ENCODE measurements around the gene DPP6. TPM values are rescaled to one million over a fixed set of nuclear protein-coding genes. Genes with fewer than 3 reads are reported as not detected.
"Not testable (repeated sequence)": the region's sequence is repeated elsewhere in the genome, so short reads cannot be mapped to it uniquely, and the experiment has no call there.

Gene DPP6
- total RNA-seq, 1 donor from 2014 or later: not detected

GRCh38 chr7:154072395-154073181 lies 20.4 kb downstream of the DPP6 start:
- DNase-seq (ENCODE audit: extremely low read depth, low read depth, low spot score): not testable (repeated sequence)

DNA sequence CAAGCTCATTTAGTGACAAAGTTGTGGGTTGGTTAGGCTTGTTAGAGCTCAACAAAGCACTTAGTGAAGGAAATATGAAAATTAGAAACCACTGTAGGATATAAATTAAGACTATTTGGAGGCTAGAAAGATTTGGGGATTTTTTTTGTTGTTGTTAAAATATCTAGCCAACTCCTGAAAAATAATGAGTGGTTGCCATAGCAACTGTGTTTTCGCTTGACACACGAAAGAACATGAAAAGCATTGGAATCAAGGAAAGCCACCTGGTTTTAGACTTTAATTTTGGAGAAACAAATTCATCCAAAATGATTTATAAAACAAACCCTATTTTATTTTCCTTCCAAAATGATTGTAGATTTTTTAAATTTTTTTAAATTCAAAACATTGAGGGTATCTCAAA lies 26.3 kb downstream of the DPP6 start:
- DNase-seq (ENCODE audit: extremely low read depth, low read depth, low spot score): not testable (repeated sequence)

DNA sequence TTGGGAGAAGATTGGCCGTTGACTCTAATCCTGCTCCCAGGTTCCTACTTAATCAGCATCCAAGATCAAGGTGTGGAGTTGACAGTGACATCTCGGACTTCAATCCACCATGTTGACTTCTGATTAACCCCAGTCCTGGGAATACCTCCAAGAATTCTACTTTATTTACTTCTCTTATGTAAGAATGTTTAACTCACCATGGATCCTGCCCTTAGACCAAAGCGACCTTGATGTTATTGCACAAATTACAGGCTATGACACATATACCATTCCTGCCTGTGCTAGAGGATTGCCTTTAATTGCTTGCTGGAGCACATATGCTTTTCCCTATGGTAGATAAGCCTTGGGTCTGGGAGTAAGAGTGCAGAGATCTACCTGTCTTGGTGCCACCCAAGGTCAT lies 28.1 kb downstream of the DPP6 start:
- DNase-seq (ENCODE audit: extremely low read depth, low read depth, low spot score): not testable (repeated sequence)

DNA sequence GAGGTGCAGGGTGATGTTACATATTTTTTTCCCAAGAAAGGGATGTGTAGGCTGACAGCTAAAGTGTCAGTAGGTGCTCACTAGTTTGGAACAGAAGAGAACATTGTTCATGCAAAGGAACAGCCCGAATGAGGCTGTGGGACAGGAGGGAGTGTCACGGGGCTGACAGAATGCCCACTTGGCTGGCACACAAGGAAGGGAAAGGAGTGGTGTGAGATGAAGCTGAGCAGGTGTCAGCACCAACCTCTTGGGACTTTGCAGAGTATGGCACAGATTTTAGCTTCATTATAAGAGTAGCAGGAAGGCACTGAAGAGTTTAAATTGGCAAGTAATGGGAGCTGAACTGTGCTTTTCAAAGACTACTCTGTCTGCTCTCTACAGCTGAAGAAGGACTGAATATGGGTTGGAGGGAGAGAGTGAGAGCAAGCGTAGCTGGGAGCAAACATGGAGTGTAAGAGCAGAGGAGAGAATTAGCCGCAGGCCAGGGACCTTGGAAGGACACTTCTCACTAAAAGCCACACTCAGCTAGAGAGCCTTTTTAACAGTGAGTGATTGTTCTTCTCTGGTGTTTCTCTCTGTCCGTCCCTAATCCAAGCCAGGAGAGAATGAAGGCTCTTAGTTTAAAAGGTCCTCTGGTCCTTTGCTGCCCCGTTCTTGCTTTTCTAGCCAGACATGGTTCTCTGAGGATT lies 35.0 kb downstream of the DPP6 start:
- not testable (repeated sequence) for DNase-seq (ENCODE audit: extremely low read depth, low read depth, low spot score)

DNA sequence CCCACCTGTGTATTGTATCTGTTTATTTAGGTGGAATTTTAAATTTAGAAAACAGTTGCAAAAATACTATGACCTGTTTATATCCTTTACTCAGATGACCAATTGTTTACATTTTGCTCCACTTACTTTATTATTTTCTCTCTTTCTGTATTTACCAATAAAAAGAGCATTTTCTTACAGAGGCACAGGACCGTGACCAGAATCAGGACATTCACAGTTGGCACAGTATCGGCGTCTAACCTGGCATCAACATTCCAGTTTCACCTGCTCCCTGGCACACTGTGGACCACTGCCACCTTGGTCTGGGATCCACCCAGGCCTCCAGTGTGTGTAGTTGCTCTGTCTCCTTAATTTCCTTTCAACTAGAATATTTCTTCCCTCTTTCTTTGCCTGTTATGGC lies 39.9 kb downstream of the DPP6 start:
- DNase-seq (ENCODE audit: extremely low read depth, low read depth, low spot score): not testable (repeated sequence)

GRCh38 chr7:154095201-154095600 lies 43.0 kb downstream of the DPP6 start:
- not testable (repeated sequence) for DNase-seq (ENCODE audit: extremely low read depth, low read depth, low spot score)

DNA sequence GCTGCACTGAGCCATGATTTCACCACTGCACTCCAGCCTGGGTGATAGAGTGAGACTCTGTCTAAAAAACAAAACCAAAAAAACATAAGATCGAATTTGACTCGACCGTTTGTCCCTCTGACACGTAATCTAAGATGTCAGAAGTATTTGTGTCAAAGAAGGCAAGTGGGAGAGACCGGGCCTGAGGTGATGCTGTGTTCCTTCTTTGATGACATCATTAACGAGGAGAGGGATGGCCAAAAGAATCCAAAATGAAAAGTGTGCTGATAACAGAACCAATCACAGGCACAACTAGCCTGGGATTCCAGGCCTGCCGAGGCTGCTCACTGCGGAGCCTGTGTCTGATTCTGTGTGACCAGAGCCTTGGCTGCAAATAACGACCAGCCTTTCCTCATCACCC lies 52.9 kb downstream of the DPP6 start:
- DNase-seq (ENCODE audit: extremely low read depth, low read depth, low spot score): not testable (repeated sequence)

DNA sequence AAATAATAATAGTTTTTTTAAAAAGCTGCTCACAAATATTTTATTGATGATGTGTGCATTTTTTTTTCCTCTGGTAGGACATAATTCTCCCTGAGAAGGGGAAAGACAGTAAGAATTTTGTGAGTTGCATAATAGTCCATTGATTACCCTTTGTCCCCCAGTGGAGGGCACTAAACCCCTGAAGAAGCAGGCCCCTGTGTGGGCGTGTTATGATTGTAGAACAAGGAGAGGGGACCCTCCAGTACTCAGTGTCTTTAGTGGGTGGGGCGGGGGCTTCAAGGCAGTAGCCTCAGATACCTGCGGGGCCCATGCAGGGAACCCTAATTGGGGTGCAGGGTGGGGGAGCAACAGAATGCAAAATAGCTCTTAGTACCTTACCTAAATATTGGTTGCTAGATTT lies 57.4 kb downstream of the DPP6 start:
- not testable (repeated sequence) for DNase-seq (ENCODE audit: extremely low read depth, low read depth, low spot score)

GRCh38 chr7:154113732-154114351 lies 61.6 kb downstream of the DPP6 start:
- not testable (repeated sequence) for DNase-seq (ENCODE audit: extremely low read depth, low read depth, low spot score)

DNA sequence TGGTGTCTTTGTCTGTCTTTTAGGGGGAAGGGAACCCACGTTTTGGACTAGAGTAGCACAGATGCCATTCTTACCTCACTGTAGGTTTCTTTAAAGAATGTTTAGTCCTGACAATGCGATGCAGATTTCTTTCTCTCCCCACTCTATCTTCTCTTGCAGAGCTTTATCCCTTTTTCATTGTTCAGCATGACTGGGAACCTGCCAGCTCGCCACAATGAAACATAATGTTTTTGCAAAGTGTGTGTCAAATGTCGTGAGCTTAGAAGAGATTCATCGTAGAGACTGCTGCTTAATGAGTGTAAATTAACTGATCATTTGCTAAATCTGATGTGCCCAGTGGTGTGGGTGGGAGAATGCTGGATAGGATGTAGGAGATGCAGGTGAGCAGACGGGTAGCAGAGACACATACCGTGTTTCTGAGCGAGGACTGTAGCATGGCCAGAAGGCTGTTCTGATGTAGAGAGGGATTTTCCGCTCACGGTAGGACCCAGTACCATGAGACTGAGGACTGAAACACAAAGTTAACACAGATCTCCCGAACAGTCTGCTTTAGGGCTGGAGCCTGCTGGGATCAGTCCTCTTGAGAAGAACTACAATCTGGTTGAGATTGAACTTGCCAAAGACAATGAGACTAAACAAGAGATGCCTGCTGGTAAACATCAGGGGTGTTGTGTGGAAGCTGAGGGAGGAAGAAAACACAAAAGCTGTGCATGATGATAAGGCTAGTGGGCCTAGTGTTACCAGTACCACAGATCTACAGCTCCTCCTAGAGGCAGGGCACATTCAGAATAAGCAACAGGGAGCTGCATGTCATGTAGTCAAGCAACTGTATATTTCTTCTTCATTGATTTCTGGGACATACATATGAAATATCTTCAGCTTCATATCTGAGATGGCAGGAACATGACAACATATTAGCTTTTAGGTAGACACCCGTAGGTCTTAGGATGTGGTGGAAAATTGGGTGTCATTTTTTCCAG lies 65.5 kb downstream of the DPP6 start:
- DNase-seq (ENCODE audit: extremely low read depth, low read depth, low spot score): not testable (repeated sequence)

DNA sequence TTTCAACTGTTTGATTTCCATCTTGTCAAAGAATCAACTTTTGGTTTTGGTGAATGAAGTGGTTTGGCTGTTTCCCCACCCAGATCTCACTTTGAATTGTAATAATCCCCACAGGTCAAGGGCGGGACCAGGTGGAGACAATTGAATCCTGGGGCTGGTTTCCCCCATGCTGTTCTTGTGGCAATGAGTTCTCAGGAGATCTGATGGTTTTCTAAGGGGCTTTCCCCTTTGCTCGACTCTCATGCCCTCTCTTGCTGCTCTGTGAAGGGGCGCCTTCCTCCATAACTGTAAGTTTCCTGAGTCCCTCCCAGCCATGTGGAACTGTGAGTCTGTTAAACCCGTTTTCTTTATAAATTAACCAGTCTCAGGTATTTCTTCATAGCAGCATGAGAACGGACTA lies 68.6 kb downstream of the DPP6 start:
- not testable (repeated sequence) for DNase-seq (ENCODE audit: extremely low read depth, low read depth, low spot score)

GRCh38 chr7:154122720-154123119 lies 70.5 kb downstream of the DPP6 start:
- not testable (repeated sequence) for DNase-seq (ENCODE audit: extremely low read depth, low read depth, low spot score)

- DNase-seq (ENCODE audit: extremely low read depth, low read depth, low spot score): not testable (repeated sequence)
These were observed 71.2 kb downstream of the DPP6 start for GRCh38 chr7:154123397-154123796.

GRCh38 chr7:154129142-154129541 lies 76.9 kb downstream of the DPP6 start:
- DNase-seq (ENCODE audit: extremely low read depth, low read depth, low spot score): not testable (repeated sequence)

DNA sequence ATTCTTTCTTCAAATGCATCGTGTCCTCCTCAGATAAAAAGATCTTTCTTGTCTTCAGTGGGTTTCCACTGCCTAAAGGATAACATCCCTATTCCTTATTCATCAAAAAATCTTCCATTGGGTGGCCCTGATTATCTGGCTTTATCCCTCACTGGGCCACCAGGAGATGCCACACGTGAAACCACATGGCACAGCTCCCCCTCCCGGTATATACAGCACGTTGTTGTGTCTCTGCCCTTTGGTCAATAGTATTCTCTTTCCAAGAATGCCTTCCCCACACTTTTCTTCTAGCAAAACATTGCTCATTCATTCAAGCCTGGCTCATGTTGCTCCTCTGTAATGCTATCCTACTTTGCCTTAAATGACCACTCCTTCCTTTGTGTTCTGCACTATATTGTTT lies 80.4 kb downstream of the DPP6 start:
- DNase-seq (ENCODE audit: extremely low read depth, low read depth, low spot score): not testable (repeated sequence)

GRCh38 chr7:154133703-154134277 lies 81.6 kb downstream of the DPP6 start:
- not testable (repeated sequence) for DNase-seq (ENCODE audit: extremely low read depth, low read depth, low spot score)

DNA sequence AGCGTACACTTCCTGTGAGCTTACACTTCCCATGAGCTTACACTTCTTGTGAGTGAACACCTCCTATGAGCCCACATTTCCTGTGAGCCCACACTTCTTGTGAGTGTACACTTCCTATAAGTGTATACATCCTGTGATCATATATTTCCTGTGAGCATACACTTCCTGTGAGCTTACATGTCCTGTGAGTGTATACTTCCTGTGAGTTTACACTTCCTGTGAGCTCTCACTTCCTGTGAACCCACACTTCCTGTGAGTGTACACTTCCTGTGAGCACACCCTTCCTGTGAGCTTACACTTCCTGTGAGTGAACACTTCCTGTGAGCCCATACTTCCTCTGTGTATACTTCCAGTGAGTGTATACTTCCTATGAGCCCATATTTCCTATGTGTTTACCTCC lies 82.5 kb downstream of the DPP6 start:
- DNase-seq (ENCODE audit: extremely low read depth, low read depth, low spot score): not testable (repeated sequence)

DNA sequence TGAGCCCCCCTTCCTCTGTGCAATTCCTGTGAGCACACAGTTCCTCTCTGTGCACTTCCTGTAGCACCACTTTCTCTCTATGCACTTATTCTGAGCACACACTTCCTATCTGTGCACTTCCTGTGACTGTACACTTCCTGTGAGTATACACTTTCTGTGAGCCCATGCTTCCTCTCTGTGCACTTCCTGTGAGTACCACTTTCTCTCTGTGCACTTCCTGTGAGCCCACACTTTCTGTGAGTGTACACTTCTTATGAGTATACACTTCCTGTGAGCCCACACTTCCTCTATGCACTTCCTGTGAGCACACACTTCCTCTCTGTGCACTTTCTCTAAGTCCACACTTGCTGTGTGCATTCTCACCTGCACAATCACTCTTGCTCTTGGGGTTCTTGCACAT lies 83.4 kb downstream of the DPP6 start:
- DNase-seq (ENCODE audit: extremely low read depth, low read depth, low spot score): not testable (repeated sequence)

GRCh38 chr7:154145922-154146706 lies 93.9 kb downstream of the DPP6 start:
- DNase-seq (ENCODE audit: extremely low read depth, low read depth, low spot score): not testable (repeated sequence)
